HepG2 (cell line): Measurements from ENCODE around the gene FXYD5. TPM values are rescaled to one million over a fixed set of nuclear protein-coding genes. Genes with fewer than 3 reads are reported as not detected.

Experiments
- ATAC-seq: fragments of 200-7000 bp; cut with Tn5 transposase; 3 replicates; pipeline ENCODE4 v1.9.1; 2020; ENCODE audit warnings: mild to moderate bottlenecking, moderate library complexity
- BruUV-seq: library from RNA; stranded (reverse); fragments of 400-500 nt; replicated peaks from 2 replicates; lab custom pipeline; 2021; lab: Mats Ljungman, UMichigan
- CTCF ChIA-PET: fragments of 300-600 bp; formaldehyde crosslinking; extraction: SDS; loops from one replicate; lab custom pipeline; 2021; ENCODE audit warnings: low total read pairs, inconsistent platforms, low intra/inter-chr PET ratio; lab: Yijun Ruan, JAX
- POLR2A ChIA-PET: fragments of 350-600 bp; sonication (Branson Sonifier 250); formaldehyde crosslinking; loops from one replicate; lab custom pipeline; 2020; ENCODE audit warnings: antibody characterized with exemption, inconsistent platforms; lab: Yijun Ruan, JAX
- DNase-seq: peaks from one replicate; pipeline ENCODE4 v3.0.0-alpha.2; 2015; ENCODE audit warnings: low spot score
- FAIRE-seq: peaks from 3 replicates; lab custom pipeline; 2011; peaks lifted over from hg19 to GRCh38; lab: Jason Lieb, UNC
- H2AFZ ChIP-seq: one replicate; pipeline ENCODE4 v1.6.1; 2011; ENCODE audit warnings: low read length, inconsistent platforms
- H3K27ac ChIP-seq: fragments of 300-600 bp; 3 replicates; pipeline ENCODE4 v1.8.0; 2011; ENCODE audit warnings: mixed run types, mild to moderate bottlenecking, mixed read lengths, low read length, inconsistent platforms; ENCODE audit not compliant: insufficient read depth; ENCODE audit errors: extremely low read length
- H3K27me3 ChIP-seq, 2 experiments: fragments of 200-600 bp in 1 of 2; 2 replicates in 1 of 2; 3 replicates in 1 of 2; pipeline versions ENCODE4 v1.6.0 to v1.8.0; 2011; ENCODE audit warnings: low read length in 2 of 2, mild to moderate bottlenecking in 2 of 2, moderate library complexity in 2 of 2, inconsistent platforms in 1 of 2; ENCODE audit not compliant: insufficient read depth in 2 of 2, control insufficient read depth in 1 of 2
- H3K36me3 ChIP-seq, 2 experiments: fragments of 200-600 bp in 1 of 2; replicated peaks in 1 of 2; 2 replicates in 1 of 2; 3 replicates in 1 of 2; pipeline versions ENCODE4 v1.5.1 to v1.8.0; 2011; ENCODE audit warnings: low read length in 2 of 2, inconsistent platforms in 1 of 2; ENCODE audit not compliant: insufficient read depth in 2 of 2, control insufficient read depth in 1 of 2
- H3K4me1 ChIP-seq: 2 replicates; pipeline ENCODE4 v1.5.1; 2012; ENCODE audit warnings: low read length, inconsistent platforms; ENCODE audit not compliant: insufficient read depth
- H3K4me2 ChIP-seq: 2 replicates; pipeline ENCODE4 v1.6.0; 2011; ENCODE audit warnings: low read depth, low read length, inconsistent platforms
- H3K4me3 ChIP-seq, 3 experiments: fragments of 200-600 bp in 1 of 3; sonication (generic), shearing (Covaris generic) in 1 of 3; replicated peaks in 1 of 3; 2 replicates each; pipeline ENCODE4 v1.5.1; 2011 to 2016; ENCODE audit warnings: low read length in 3 of 3, inconsistent platforms in 2 of 3, low read depth in 2 of 3, mild to moderate bottlenecking in 2 of 3, control low read depth in 1 of 3, mixed read lengths in 1 of 3; ENCODE audit not compliant: insufficient read depth in 1 of 3
- H3K79me2 ChIP-seq: one replicate; pipeline ENCODE4 v1.6.1; 2011; ENCODE audit warnings: low read length, inconsistent platforms; ENCODE audit not compliant: insufficient read depth
- H3K9ac ChIP-seq: 2 replicates; pipeline ENCODE4 v1.6.0; 2011; ENCODE audit warnings: mild to moderate bottlenecking, low read depth, low read length, inconsistent platforms; ENCODE audit not compliant: insufficient read depth
- H3K9me3 ChIP-seq: 2 replicates; pipeline ENCODE4 v1.5.1; 2012; ENCODE audit warnings: mild to moderate bottlenecking, low read length
- H4K20me1 ChIP-seq: 2 replicates; pipeline ENCODE4 v1.6.0; 2011; ENCODE audit warnings: inconsistent platforms, mild to moderate bottlenecking, low read length, moderate library complexity; ENCODE audit not compliant: insufficient read depth
- CENPT ChIP-seq: sonication (generic); formaldehyde crosslinking; IDR thresholded peaks from 2 replicates; pipeline ENCODE4 v1.8.0; 2022; ENCODE audit warnings: low read depth, mild to moderate bottlenecking, moderate library complexity, missing genetic modification reagents
- CREB1 ChIP-seq, 2 experiments: fragments of 450-650 bp in 1 of 2; IDR thresholded peaks; 2 replicates each; pipeline ENCODE4 v1.6.1; 2016 to 2017; ENCODE audit warnings: control low read depth in 1 of 2, mild to moderate bottlenecking in 1 of 2, missing compliant biosample characterization in 1 of 2, missing genetic modification characterization in 1 of 2
- PHF20 ChIP-seq: sonication (generic); formaldehyde crosslinking; IDR thresholded peaks from 2 replicates; pipeline ENCODE4 v1.5.0; 2020; ENCODE audit warnings: mild to moderate bottlenecking, missing genetic modification reagents
- ZNF138 ChIP-seq: sonication (generic); formaldehyde crosslinking; IDR thresholded peaks from 2 replicates; pipeline ENCODE4 v1.5.0; 2020; ENCODE audit warnings: mild to moderate bottlenecking, low read depth, missing genetic modification reagents
- ZNF18 ChIP-seq: sonication (generic); formaldehyde crosslinking; IDR thresholded peaks from 2 replicates; pipeline ENCODE4 v1.8.0; 2022; ENCODE audit warnings: mild to moderate bottlenecking, missing genetic modification reagents; ENCODE audit not compliant: insufficient replicate concordance
- ZNF605 ChIP-seq: sonication (generic); formaldehyde crosslinking; IDR thresholded peaks from 2 replicates; pipeline ENCODE4 v1.8.0; 2022; ENCODE audit warnings: mild to moderate bottlenecking, missing genetic modification reagents
- ZNF615 ChIP-seq: sonication (generic); formaldehyde crosslinking; IDR thresholded peaks from 2 replicates; pipeline ENCODE4 v1.5.0; 2020; ENCODE audit warnings: mild to moderate bottlenecking, missing genetic modification reagents, borderline replicate concordance
- WGBS: methylation state at CpG from one replicate; pipeline ENCODE4 v1.1.6; 2017; ENCODE audit warnings: low lambda C conversion rate; 5-methylcytosine and 5-hydroxymethylcytosine counted together
- in situ Hi-C: cut with HindIII; loops from 2 replicates; pipeline ENCODE4 v1.10.0; 2017; ENCODE audit warnings: low pct_unique_long_range_greater_than_20kb; ENCODE audit not compliant: extremely low pct_ligation_motif_present
- intact Hi-C: fragments of 100-400 bp; cut with micrococcal nuclease; formaldehyde crosslinking; loops from one replicate; pipeline ENCODE4 v1.10.0; 2022; ENCODE audit not compliant: unreplicated experiment
- polyA plus RNA-seq, 8 experiments: library from polyadenylated mRNA; depleted of rRNA in 3 of 8; stranded (reverse) in 7 of 8; unstranded in 1 of 8; fragments of >200 nt; fragmentation: Illumina TruSeq in 4 of 8; extraction: Trizol in 4 of 8; gene quantifications; 2 replicates each; pipeline versions ENCODE4 v1.2.1 to v1.2.3, GENCODE V29; 2011 to 2016; ENCODE audit warnings: low read depth in 4 of 8, missing spikeins in 1 of 8, mixed read lengths in 1 of 8; ENCODE audit not compliant: insufficient read depth in 1 of 8
- total RNA-seq, 5 experiments: library from RNA; depleted of rRNA; stranded (reverse); fragments of >200 nt; fragmentation: Illumina TruSeq; extraction: Trizol; gene quantifications; 2 replicates each; pipeline ENCODE4 v1.2.3, GENCODE V29; 2016; ENCODE audit warnings: low read depth in 1 of 5

The FXYD5 gene
- total and polyA plus RNA-seq, 2 of the 13 experiments (the other 11 are each of a cell fraction or from before 2014, with no cell fraction given) = 0.65 TPM; not detected in 1

DNA sequence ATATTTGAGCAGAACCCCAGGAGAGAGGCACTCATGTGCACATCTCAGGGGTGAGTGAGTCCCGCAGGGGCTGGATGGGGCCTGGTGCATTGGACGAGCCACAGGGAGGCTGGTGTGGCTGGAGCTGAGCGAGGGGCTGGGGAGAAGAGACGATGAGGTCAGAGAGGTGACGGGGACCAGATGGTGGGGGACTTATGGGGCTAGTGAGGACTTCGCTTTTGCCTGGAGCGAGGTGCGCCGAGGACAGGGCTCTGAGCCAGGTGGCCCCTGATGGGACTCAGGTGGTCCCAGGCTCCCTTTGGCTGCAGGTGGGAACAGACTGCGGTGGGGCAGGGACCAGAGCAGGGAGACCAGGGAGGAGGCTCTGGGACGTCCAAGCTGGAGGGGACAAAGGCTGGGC lies 45.8 kb upstream of the FXYD5 start:
- H2AFZ ChIP-seq = no peak overlapping the region
- no peaks in the 10 kb centered on the region for H3K9me3 ChIP-seq
- 94% methylated on average over 11 of the region's 11 CpGs for WGBS
- H3K4me3 ChIP-seq = no peak overlapping the region
- no peak overlapping the region for H3K27ac ChIP-seq
- DNase-seq = no peak
- no peak overlapping the region for H3K4me2 ChIP-seq
- no peak overlapping the region for H3K9ac ChIP-seq
- peaks cover 66% of the 10 kb centered on the region for H3K4me1 ChIP-seq
- no peaks in the 10 kb centered on the region for H3K36me3 ChIP-seq
- ChIA-PET POLR2A (no interaction called here), CTCF (no interaction called here)
- H4K20me1 ChIP-seq = no peaks in the 10 kb centered on the region
- no TSS peak for BruUV-seq
- no peak for FAIRE-seq
- TF ChIP-seq ZNF18 (CRISPR knock-in tag) (no peak), ZNF615 (CRISPR knock-in tag) (no peak), ZNF605 (CRISPR knock-in tag) (no peak), PHF20 (no peak), CENPT (no peak), CREB1 (IDR thresholded peaks at IDR 0.05) (no peak), CREB1 (CRISPR knock-in tag; IDR thresholded peaks at IDR 0.05) (no peak), ZNF138 (CRISPR knock-in tag) (no peak)
- in situ Hi-C loops (no loop called here), intact Hi-C loops (no loop called here)
- no peaks in the 10 kb centered on the region for H3K79me2 ChIP-seq
- ATAC-seq = no peak
- no peaks in the 10 kb centered on the region for H3K27me3 ChIP-seq
